ENCODE data around the gene ZNF18. TPM values are rescaled to one million over a fixed set of nuclear protein-coding genes. Genes with fewer than 3 reads are reported as not detected.

Gene ZNF18
- total and polyA plus RNA-seq, 2 donors (not counting 3 experiments of a cell fraction or from before 2014, with no cell fraction given), result 2.3 to 5.8 TPM

DNA sequence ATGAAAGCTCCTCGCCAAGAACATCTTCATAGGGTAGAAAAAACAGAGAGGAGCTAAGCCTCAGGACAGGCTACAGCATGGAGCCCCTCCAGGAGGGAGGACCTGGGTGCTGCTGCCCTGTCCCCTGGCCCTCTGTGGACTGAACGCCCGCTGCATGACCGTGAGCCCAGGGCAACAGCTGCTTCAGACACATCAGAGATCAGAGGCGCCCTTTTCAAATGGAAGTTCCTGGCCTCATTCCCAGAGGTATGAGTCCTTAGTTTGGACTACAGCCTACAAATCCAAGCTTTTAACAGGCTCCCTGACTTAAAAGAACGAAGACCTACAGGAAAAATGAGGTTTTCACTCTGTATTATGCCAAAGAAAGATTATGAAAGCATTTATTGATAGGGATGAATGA is 48.5 kb downstream of the ZNF18 start:
- intact Hi-C loops (cut with micrococcal nuclease) (no loop called here), dilution Hi-C loops (cut with MboI; ENCODE audit: extremely low pct_ligation_motif_present, low sequenced_read_pairs) (no loop called here)
- Histone ChIP-seq H3K4me1 (ENCODE audit: control insufficient read depth, extremely low read depth, insufficient read depth, low read length) (no peaks in the 10 kb centered on the region), H4K20me1 (replicated peaks; ENCODE audit: control insufficient read depth, extremely low read depth, insufficient read depth, low read length) (no peaks in the 10 kb centered on the region), H3K27me3 (ENCODE audit: control insufficient read depth in 2 of 2, insufficient read depth in 2 of 2, low read length in 2 of 2) (no peaks in the 10 kb centered on the region), H3K9me3 (replicated peaks; ENCODE audit: control insufficient read depth, insufficient read depth, low read length) (no peaks in the 10 kb centered on the region), H3K79me2 (ENCODE audit: control insufficient read depth, insufficient read depth, low read length) (no peaks in the 10 kb centered on the region), H3K9me1 (replicated peaks; ENCODE audit: control insufficient read depth, extremely low read depth, insufficient read depth, low read length) (no peaks in the 10 kb centered on the region), H3K4me2 (ENCODE audit: insufficient read depth, low read length) (no peak overlapping the region), H2AFZ (ENCODE audit: low read depth, low read length) (no peak overlapping the region), H3K27ac (ENCODE audit: insufficient read depth, low read depth, low read length) (no peak overlapping the region), H3K9ac (replicated peaks; ENCODE audit: extremely low read depth, insufficient read depth, low read length) (no peak overlapping the region), H3K36me3 (ENCODE audit: control insufficient read depth in 2 of 2, extremely low read depth in 1 of 2, insufficient read depth in 2 of 2, low read length in 2 of 2) (no peaks in the 10 kb centered on the region), H3K4me3 (replicated peaks in 1 of 3; ENCODE audit: insufficient read depth in 1 of 3, low read depth in 1 of 3, low read length in 3 of 3) (no peak overlapping the region)
- no peak for FAIRE-seq
- no TSS peak for BruUV-seq (replicated peaks)
- TF ChIP-seq MAX (IDR thresholded peaks at IDR 0.05; ENCODE audit: insufficient read depth, insufficient read length) (no peak), MYC (IDR thresholded peaks at IDR 0.05; ENCODE audit: low read depth, low read length) (no peak), POLR2AphosphoS5 (IDR thresholded peaks at IDR 0.05; ENCODE audit: insufficient read depth, low read depth, low read length) (no peak), FOS (IDR thresholded peaks at IDR 0.05; ENCODE audit: borderline replicate concordance, insufficient read depth, low read length) (no peak), POLR2A (IDR thresholded peaks at IDR 0.05; ENCODE audit: low read depth, low read length) (no peak), GATA2 (IDR thresholded peaks at IDR 0.05; ENCODE audit: insufficient read depth, insufficient read length, low read depth, low read length) (no peak), EZH2 (IDR thresholded peaks at IDR 0.05; ENCODE audit: borderline replicate concordance, low read depth, low read length, severe bottlenecking) (no peak), JUN (IDR thresholded peaks at IDR 0.05; ENCODE audit: borderline replicate concordance, insufficient read depth, insufficient read length, low read depth) (no peak)
- TF ChIP-seq, protein P1, sequence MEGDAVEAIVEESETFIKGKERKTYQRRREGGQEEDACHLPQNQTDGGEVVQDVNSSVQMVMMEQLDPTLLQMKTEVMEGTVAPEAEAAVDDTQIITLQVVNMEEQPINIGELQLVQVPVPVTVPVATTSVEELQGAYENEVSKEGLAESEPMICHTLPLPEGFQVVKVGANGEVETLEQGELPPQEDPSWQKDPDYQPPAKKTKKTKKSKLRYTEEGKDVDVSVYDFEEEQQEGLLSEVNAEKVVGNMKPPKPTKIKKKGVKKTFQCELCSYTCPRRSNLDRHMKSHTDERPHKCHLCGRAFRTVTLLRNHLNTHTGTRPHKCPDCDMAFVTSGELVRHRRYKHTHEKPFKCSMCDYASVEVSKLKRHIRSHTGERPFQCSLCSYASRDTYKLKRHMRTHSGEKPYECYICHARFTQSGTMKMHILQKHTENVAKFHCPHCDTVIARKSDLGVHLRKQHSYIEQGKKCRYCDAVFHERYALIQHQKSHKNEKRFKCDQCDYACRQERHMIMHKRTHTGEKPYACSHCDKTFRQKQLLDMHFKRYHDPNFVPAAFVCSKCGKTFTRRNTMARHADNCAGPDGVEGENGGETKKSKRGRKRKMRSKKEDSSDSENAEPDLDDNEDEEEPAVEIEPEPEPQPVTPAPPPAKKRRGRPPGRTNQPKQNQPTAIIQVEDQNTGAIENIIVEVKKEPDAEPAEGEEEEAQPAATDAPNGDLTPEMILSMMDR (IDR thresholded peaks at IDR 0.05; ENCODE audit: extremely low read depth in 1 of 2, insufficient read depth in 1 of 2, low read depth in 1 of 2, low read length in 2 of 2), result no peak
- POLR2A ChIA-PET, result no interaction called here
- CTCF ChIA-PET, result no interaction called here
- no peak for DNase-seq (ENCODE audit: low read depth, low spot score)
